MCF 10A (cell line): Measurements from ENCODE around the gene ALOXE3. TPM values are rescaled to one million over a fixed set of nuclear protein-coding genes. Genes with fewer than 3 reads are reported as not detected.

ENCODE experiments used
- BruUV-seq: library from RNA; stranded (reverse); fragments of 400-500 nt; replicated peaks from 2 replicates; lab custom pipeline; 2021; lab: Mats Ljungman, UMichigan
- CTCF ChIA-PET: fragments of 300-600 bp; sonication (Branson Sonifier 250); formaldehyde crosslinking; extraction: SDS; loops from one replicate; lab custom pipeline; 2021; ENCODE audit warnings: antibody characterized with exemption, inconsistent platforms; lab: Yijun Ruan, JAX
- POLR2A ChIA-PET: fragments of 300-600, 350-650 bp; sonication (Branson Sonifier 250); formaldehyde crosslinking; extraction: SDS; loops from one replicate; lab custom pipeline; 2020; ENCODE audit warnings: antibody characterized with exemption, inconsistent platforms; lab: Yijun Ruan, JAX
- DNase-seq: peaks from one replicate; pipeline ENCODE4 v3.0.0-alpha.2; 2018; ENCODE audit not compliant: unreplicated experiment
- H3K27ac Mint-ChIP-seq: one replicate; pipeline ENCODE4 v1.8.0; 2022; ENCODE audit warnings: mild to moderate bottlenecking, low read depth, mixed read lengths; ENCODE audit not compliant: unreplicated experiment
- H3K27me3 Mint-ChIP-seq: one replicate; pipeline ENCODE4 v1.8.0; 2022; ENCODE audit warnings: mixed read lengths; ENCODE audit not compliant: insufficient read depth, unreplicated experiment
- H3K36me3 Mint-ChIP-seq: one replicate; pipeline ENCODE4 v1.8.0; 2022; ENCODE audit warnings: mild to moderate bottlenecking, moderate library complexity, mixed read lengths; ENCODE audit not compliant: insufficient read depth, unreplicated experiment
- H3K4me1 Mint-ChIP-seq: one replicate; pipeline ENCODE4 v1.8.0; 2022; ENCODE audit warnings: mixed read lengths; ENCODE audit not compliant: insufficient read depth, unreplicated experiment
- H3K4me3 Mint-ChIP-seq: one replicate; pipeline ENCODE4 v1.8.0; 2022; ENCODE audit warnings: mild to moderate bottlenecking, moderate library complexity, mixed read lengths; ENCODE audit not compliant: unreplicated experiment
- H3K9me3 Mint-ChIP-seq: one replicate; pipeline ENCODE4 v1.8.0; 2022; ENCODE audit warnings: mixed read lengths; ENCODE audit not compliant: unreplicated experiment
- CTCF ChIP-seq: fragments of 200-600 bp; IDR thresholded peaks from one replicate; pipeline ENCODE4 v1.8.0; 2022; ENCODE audit warnings: antibody characterized with exemption, mild to moderate bottlenecking; ENCODE audit not compliant: unreplicated experiment
- intact Hi-C: fragments of 100-400 bp; cut with micrococcal nuclease; formaldehyde crosslinking; loops from 2 replicates; pipeline ENCODE4 v1.14.1; 2022
- total RNA-seq: library from RNA; stranded (reverse); gene quantifications from 2 replicates; pipeline ENCODE4 v1.2.3, GENCODE V29; 2022

ALOXE3 gene
- total RNA-seq, 1 experiment from 2014 or later = 13.1 TPM

DNA sequence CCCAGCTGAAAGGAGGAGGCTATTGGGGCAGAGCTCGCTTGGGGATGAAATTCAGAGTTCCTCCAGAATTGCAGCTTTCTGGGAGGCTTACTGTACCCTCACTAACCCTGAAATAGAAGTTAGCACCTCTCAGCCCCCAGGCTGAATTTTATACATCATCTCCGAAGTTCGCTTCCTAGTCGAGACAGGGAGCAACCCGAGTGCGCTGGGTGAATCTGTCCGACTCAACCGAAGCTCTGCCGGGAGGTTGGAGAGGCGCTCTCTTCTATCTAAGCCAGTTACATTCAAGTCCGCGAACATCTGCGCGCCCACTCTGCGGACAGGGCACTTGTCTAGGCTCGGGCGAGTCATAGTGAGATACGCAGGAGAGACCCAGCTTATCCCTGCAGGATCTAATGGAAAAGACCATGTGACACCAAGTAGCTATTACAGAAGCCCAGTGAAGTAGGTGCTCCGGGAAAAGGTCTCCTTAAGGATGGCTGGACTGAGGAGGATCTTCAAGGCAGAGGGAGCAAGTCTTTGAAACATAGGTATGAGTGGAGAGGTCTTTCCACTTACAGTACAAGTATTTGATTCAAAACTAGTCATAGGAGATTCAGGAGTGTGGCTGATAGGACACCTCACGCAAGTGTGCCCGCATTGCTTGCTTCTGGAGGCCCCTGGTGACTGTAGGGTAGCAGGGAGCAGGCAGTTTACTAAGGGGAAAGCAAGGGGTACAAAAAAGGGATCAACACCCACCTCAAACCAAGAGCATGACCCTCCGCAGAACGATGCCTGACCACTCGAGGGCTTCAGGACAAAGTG, 6.2 kb upstream of the ALOXE3 start:
- intact Hi-C loops = loop anchor here (5.0 kb wide), 1 partner anchor 258 kb away; the partner anchor contains the start of gene RPL26
- peaks cover 37% of the 10 kb centered on the region for H3K36me3 Mint-ChIP-seq
- no peaks in the 10 kb centered on the region for H3K9me3 Mint-ChIP-seq
- CTCF ChIA-PET = interaction anchor here (0.6 to 3.1 kb wide), 7 partner anchors 14 to 632 kb away, joined by 3 to 12 read pairs (median 4); no protein-coding TSS in a partner anchor
- H3K27me3 Mint-ChIP-seq = no peaks in the 10 kb centered on the region
- H3K27ac Mint-ChIP-seq = no peak overlapping the region
- H3K4me3 Mint-ChIP-seq = peak overlapping the region; percentile 77
- POLR2A ChIA-PET = interaction anchor here (0.8 to 4.0 kb wide), 13 partner anchors 8 to 267 kb away, joined by 3 to 101 read pairs (median 4); partner anchors contain the start of genes BORCS6, NAA38, PER1 and SLC25A35
- peak; percentile 37 for DNase-seq
- H3K4me1 Mint-ChIP-seq = peaks cover 47% of the 10 kb centered on the region
- no peak for TF ChIP-seq CTCF
- BruUV-seq = no TSS peak

- Mint-ChIP-seq H3K36me3 (peaks cover 44% of the 10 kb centered on the region), H3K4me3 (peak within 1 kb of the TSS; percentile 77), H3K27ac (peak within 1 kb of the TSS; percentile 0), H3K4me1 (peaks cover 47% of the 10 kb centered on the region), H3K9me3 (no peaks in the 10 kb centered on the region), H3K27me3 (no peaks in the 10 kb centered on the region)
- ChIA-PET CTCF (interaction anchor here (0.7 to 3.1 kb wide), 8 partner anchors 14 to 226 kb away, joined by 3 to 12 read pairs (median 4); no protein-coding TSS in a partner anchor), POLR2A (interaction anchor here (0.6 to 4.0 kb wide), 16 partner anchors 9 to 267 kb away, joined by 3 to 101 read pairs (median 4); partner anchors contain the start of genes BORCS6, NAA38, PER1 and SLC25A35)
- TF ChIP-seq CTCF = no peak
- no TSS peak for BruUV-seq
- DNase-seq = peak; percentile 73
- intact Hi-C loops = loop anchor here (1.0 to 5.0 kb wide), 2 partner anchors 28 to 258 kb away; partner anchors contain the start of genes PER1 and RPL26
These were observed 5.5 kb upstream of the ALOXE3 start, which contains the start of gene HES7 for GRCh38 chr17:8123695-8124349. Gene HES7, minus strand, starts transcription at chr17:8124106. Its CDS starts 22 bp downstream, at chr17:8124084.

- intact Hi-C loops = loop anchor here (1.0 to 5.0 kb wide), 3 partner anchors 29 to 259 kb away; partner anchors contain the start of genes PER1 and RPL26
- H3K36me3 Mint-ChIP-seq = peaks cover 49% of the 10 kb centered on the region
- H3K4me3 Mint-ChIP-seq = peak overlapping the region; percentile 77
- POLR2A ChIA-PET = interaction anchor here (0.6 to 4.0 kb wide), 19 partner anchors 12 to 191 kb away, joined by 3 to 101 read pairs (median 4); partner anchors contain the start of genes BORCS6, CTC1, PER1 and PFAS
- no peak for TF ChIP-seq CTCF
- no TSS peak for BruUV-seq
- peak overlapping the region; percentile 0 for H3K27ac Mint-ChIP-seq
- no peaks in the 10 kb centered on the region for H3K27me3 Mint-ChIP-seq
- DNase-seq = peak; percentile 61
- H3K9me3 Mint-ChIP-seq = no peaks in the 10 kb centered on the region
- CTCF ChIA-PET = interaction anchor here (0.5 to 3.1 kb wide), 9 partner anchors 8 to 225 kb away, joined by 3 to 12 read pairs (median 4); no protein-coding TSS in a partner anchor
- H3K4me1 Mint-ChIP-seq = peaks cover 53% of the 10 kb centered on the region
These were observed 4.8 kb upstream of the ALOXE3 start for GRCh38 chr17:8122924-8123694.
